Activated CD8-positive, alpha-beta memory T cell treated with anti-CD3 and anti-CD28 coated beads, Interleukin-2, amount 50 U/mL, for 24 hours (primary cell): ENCODE results near the gene SLC41A3.

Source experiments
- DNase-seq: peaks from one replicate; pipeline ENCODE4 v3.0.0-alpha.2; 2020; ENCODE audit errors: extremely low read depth

Gene SLC41A3

DNA sequence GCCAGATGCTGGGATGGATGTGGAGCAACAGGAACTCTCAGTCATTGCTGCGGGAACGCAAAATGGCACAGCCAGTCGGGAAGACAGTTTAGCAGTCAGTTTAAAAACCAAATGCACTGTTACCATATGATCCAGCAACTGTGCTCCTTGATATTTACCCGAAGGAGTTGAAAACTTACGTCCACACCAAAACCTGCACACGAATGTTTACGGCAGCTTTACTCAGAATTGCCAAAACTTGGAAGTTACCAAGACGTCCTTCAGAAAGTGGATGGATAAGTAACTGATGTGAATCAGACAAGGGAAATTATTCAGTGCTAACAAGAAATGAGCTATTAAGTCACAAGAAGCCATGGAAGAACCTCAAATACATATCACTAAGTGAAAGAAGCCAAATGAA, 36.1 kb upstream of the SLC41A3 start:
- no peak for DNase-seq

DNA sequence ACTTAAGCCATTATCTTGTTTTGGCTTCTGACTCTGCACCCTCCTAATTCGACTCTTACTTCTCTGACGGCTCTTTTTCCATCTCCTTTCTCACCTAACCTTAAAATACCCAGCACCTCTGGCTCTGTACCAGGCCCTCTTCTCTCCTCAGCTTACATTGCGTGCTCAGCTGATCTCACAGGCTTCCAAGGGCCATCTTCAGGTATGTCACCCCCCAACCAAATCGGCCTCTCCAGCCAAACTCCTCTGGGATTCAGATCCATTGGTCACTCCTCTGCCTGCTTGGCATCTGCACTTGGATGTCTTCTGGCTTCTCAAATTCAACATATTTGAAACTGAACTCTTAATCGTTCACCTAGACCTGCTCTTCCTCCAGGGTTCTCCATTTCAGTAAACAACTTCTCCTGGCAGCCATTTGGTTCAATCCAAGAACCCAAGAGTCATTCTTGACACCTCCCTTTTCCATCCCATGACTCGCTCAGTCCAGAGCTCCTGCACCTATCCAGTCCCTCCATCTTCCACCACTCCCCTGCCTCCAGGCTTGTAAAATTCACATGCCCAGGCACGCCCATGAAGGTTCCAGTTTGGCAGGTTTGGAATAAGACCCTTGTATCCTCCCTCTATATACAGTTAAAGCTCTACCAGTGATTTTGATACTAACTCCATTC, 35.2 kb upstream of the SLC41A3 start:
- DNase-seq, result no peak

DNA sequence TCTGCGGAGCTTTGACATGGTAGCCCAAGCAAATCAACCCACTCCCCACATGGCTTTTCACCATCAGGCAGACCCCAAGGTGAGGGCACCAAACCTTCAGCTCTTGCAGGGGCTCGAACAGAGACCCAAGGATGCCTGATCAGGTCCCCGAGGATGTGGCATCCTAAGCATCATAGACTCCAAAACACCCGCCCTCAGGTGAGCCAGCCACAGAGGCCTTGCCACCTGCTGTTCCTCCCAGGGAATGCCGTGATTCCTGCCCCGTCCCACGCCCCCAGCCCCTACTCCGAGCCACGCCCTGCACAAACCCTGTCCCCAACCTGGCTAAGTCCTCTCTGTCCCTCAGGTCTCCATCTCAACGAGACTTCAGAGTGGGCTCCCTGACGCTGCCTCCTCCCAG, 34.7 kb upstream of the SLC41A3 start:
- no peak for DNase-seq

DNA sequence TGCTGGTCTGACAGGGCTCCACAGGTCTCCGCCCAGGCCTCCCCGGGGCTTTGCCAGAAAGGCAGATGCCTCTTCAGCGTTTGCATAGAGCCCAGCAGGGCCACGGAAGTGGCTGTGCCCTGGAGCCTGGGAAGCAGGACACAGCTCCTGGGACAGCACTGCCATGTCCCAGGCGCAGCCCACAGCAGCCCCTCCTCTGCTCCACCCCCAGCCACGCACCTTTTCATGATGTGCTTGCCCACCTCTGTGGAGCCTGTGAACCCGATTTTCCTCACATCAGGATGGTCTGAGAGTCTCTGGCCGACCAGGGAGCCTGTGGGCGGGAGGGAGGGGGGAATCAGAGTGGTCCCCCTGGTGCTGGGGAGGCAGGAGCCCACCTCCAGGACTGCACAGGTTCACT, 33.9 kb upstream of the SLC41A3 start:
- no peak for DNase-seq

DNA sequence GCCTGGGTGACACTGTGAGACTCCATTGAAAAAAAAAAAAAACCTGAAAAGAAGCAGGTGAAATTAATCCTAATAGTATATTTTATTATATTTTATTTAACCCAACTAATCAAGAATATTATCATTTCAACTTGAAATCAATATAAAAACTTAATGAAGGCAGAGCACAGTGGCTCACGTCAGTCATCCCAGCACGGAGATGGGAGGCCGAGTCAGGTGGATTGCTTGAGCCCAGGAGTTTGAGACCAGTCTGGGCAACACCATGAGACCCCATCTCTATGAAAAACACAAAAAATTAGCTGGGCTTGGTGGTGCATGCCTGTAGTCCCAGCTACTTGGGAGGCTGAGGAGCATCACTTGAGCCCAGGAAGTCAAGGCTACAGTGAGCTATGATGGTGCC, 33.3 kb upstream of the SLC41A3 start:
- DNase-seq, result no peak

DNA sequence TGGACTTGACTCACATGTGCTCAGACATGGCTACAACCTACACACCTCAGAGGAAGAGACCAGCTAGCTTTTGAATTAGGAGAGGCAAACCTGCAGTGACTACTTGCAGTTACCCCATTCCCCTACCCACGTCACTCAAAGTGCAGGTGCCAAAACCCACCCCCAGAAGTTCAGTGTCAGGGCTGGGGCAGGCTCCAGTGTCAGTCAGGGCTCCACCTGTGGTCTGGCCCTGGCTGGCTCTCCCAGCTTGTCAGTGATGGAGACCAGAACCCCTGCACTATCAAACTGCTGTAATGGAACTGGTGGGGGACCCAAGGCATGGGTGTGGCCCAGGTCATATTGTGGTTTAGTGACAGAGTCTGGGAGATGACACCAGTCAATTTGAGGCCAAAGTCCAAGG, 32.6 kb upstream of the SLC41A3 start:
- no peak for DNase-seq

DNA sequence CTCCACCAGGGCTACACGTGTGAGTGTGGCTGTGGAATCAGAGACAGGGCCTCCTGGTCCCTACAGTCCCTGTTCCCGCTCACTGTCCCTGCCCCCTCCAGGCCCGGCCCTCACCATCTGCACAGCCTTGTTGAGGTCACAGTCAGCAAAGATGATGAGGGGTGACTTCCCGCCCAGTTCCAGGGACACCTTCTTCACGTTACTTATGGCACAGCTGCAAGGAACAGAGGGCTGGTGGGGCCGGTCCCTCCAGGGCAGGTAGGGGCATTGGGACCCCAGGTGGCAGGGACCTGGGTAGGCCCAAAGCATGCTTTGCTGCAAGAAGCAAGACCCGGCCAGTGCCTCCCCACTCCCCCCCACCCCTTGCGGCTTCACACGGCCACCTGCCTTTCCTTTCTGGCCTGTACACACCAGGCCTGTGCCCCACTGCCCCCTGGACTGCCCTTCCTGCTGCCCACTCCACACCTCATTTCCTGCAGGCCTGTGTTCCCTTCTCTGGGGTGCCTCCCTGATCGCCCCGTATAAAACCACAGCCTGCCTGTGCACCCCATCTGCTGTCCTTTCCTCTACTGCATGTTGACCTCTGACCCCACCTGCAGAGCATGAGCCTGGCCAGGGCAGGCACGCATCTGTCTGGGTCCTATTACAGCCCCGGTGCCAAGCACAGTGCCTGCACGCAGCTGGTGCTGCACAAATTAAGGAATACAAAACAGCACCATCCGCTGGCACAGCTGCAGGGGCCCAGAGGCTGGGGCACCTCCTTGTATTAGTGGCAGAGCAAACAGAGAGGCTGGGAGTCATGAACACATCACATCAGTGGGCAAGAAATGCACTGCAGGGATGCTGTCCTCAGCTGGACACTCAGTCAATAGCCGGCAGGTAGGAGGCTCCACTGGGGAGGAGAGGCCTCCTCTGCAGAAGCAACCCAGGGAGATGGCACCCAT, 30.8 kb upstream of the SLC41A3 start:
- no peak for DNase-seq

DNA sequence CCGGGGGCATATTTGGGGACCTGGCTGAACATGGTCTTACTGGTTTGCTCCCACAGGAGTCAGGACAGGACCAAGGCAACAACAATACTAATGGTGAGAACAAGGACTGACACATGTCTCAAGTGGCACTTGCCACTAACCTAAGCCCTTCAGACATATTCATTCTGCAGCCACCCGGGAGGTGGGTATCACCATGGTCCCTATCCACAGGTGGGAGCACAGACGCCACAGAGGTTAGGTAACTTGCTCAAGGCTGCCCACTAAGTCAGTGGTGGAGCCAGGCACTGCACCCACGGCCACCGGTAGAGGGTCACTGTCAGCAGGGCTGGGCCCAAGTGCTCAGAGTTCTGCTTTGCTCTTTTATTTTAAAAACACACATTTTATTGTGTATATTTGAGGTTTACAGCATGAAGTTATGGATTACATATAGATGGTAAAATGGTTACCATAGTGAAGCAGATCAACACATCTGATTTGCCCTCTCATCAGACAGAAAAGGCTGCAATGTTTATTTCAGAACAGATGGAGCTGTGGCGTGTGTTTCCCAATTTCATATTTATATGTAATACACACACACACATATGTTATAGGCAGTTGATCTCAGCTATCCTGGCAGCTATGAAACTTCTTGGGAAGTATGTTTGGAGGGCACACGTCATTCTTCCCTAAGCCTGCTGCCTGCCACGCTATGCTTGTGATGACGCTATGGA, 30.0 kb upstream of the SLC41A3 start:
- DNase-seq, result no peak

DNA sequence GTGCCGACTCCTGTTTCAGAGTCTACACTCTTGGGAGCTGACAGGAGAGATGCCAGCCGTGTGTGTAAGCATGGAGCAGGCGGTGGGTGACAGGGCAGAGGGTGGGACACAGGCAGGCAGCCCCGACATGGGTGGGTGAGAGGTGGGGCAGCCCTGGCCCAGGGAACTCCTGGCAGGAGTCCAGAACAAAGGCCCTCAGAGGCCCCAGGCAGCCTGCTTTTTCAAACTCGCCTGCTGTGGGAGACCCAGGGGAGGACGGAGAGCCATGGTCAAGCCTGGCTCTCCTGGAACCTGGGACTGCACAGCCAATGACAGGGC, 29.3 kb upstream of the SLC41A3 start:
- DNase-seq, result no peak

DNA sequence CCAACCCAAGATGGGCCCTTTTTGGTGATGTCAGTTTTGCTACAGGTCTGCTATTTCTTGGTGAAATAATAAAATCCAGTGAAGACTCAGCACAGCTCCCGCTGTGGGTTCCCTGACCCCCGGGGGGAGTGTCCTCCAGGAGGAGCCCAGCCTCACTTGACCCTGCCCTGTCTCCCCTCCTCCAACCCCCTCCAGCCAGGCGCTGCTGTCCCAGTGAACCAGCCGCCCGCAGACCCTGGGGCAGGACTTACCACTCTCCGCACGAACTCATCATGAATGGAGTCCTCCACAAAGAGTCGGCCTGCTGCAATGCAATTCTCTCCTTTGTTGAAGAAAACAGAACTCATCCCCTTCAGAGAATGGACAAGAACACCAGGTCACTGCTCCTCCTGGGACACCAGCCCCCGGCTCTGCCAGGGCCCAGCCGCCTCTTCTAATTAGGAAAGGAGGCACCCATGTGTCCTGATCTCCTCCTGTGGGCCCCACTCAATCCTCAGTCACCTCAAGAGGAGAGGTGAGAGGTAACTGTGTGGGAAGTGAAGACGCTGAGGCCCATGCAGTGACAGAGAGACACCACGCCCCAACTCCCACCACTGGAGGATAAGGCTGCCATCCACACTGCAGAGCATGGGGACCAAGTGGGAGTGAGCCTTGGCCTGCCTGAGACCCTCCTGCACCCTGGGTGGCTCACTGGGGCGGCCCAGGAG, 28.8 kb upstream of the SLC41A3 start:
- no peak for DNase-seq

DNA sequence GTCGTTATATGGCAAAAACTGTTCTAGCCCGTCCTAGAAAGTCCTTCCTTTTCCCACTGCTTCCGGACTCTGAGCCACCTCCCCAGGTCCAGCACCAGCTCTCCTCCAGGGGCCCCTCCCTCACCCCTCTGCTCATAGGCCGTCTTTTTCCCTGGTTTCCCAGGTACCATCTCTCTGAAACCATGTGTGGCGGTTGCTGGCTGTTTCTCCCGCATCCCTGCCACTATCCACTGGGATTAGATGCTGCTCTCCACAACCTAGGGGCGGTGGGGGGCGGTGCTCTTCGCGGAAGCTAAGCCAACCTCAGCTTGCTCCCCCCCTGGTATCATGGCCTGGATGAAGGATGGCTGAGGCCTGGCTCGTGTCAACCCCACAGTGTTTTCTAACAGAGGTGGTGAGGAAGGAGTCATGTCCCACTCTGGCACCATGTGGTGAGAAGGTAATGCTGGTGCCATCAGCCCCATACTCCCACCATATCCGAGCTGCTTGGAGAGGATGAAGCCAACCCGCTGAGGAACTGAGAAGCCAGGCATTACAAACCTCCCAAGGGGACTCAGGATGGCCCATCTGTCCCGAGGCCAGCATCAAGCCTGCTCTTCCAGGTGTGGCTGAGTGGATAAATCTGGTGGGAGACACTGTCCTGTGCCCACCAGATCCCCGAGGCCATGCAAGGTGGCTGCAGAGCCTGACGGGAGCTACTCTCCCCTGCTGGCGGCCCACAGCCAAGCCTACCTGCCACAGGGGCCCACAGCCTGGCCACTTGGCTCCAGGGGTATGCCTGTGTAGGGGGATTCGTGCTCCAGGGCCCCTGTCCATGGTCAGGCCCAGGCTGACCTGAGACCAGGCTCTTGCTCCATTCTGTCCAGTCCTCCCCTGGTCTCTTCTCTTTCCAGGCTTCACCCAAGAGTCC, 27.9 kb upstream of the SLC41A3 start:
- no peak for DNase-seq

DNA sequence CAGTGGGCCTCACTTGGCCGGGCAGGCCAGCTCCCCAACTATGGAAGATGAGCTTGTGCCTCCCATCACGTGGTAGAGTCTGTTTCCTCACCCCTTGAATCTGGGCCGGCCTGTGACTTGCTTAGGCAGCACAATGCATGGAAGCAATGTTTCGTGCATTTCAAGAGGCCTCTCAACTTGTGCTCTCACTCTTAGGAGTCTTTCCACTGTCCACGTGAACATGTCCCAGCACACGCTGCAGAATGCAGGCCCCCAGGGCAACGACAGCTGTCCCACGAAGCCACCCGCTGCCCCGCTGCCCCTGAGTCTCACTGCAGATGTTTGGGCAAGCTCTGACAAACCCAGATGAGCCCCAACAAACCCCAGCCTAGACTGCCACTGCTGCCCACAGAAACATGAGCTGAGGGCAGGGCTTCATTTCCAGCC, 27.2 kb upstream of the SLC41A3 start:
- no peak for DNase-seq

DNA sequence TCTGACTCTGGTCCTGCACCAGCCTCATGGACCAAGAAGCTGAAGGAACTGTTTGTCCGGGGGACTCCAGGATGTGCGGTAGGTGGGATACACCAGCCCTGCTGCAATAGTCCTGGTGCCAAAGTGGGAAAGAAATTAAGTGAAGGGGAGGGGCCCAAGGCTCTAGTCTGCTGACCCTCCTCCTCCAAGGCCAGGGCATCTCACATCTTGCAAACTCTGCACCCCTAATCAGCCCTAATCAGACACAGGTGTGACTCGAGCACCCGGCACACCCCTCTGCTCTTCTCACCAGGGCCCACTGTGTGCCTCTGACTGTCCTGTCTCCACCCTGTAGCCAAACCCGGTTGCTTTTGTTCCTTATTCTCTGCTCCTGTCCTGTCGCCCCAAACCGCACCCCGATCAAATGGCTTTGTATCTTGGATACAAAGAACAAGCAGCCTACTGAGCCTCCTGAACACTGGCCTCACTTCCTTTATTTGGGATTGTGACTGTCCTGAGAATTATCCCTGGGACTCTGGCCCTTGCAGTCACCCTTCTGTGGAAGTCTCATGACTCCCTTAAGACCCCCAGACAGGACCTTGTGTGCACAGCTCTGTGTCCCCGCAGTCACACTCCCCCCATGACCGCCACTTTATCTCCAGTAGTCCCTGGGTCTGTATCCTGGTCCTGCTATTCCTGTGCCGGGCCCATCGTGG, 26.7 kb upstream of the SLC41A3 start:
- no peak for DNase-seq

DNA sequence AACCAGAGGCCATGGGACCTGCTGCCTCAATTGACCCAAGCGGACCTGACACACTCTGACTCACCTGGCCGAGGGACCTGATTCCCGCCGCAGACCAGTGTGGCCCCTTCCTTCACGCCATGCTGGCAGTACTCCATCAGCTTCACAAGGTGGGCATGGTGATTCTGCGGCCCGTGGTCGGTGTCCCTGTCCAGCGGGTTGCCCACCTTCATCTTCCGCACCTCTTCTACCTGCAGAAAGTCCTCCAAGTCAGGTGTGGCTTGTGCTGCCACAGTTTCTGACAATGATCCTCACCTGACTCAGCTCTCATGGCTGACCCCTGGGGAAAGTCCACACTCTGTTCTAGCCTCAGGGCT, 25.9 kb upstream of the SLC41A3 start:
- no peak for DNase-seq

DNA sequence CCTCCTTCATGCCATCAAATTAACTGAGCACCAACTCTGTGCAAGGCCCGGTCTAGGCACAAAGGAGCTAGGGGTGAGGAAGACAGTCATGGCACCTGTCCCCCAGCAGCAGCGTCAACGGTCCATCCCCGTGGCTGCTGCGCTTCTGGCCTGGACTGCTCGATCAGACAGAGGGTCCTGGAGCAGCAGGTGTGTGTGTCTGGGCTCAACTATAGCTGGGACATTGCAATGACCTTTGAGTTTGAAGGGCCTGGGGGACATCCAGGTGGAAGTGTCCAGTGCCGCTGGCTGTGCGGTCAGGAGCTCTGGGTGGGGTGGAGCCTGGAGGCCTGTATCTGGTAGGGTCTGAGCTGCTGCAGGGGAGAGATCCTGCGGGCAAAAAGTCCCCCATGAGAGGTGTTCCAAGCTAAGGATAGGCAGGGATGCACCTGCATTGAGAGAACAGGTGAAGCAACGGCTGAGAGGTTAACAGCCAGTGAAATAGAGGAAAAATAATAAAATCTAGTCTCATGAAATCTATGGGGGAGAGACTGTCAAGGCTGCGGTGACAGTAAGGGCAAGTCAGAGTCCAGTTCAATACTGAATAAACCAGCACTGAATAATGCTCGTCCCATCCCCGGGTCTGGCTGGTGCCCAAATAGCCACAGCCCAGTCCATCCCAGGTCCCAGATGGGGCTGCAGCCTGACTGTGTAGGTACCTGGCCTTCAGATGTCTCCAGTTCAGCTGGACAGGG, 25.4 kb upstream of the SLC41A3 start:
- no peak for DNase-seq

DNA sequence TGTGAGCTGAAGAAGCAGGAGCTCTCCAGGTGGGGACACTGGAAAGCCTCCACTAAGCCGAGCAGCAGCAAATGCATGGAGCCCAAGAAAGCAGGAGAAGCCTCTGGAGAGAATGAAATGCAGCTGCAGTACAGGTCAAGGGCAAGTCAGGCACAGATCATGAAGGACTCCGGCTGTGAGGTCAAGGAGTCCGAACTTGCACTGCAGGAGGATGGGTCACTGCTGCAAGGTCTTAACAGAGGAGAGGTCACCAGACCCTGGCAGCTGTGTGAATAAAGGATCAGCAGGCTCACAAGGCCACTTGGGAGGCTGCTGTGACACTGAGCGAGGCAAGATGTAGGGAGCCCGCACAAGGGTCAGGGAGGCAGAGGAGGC, 24.7 kb upstream of the SLC41A3 start:
- no peak for DNase-seq

DNA sequence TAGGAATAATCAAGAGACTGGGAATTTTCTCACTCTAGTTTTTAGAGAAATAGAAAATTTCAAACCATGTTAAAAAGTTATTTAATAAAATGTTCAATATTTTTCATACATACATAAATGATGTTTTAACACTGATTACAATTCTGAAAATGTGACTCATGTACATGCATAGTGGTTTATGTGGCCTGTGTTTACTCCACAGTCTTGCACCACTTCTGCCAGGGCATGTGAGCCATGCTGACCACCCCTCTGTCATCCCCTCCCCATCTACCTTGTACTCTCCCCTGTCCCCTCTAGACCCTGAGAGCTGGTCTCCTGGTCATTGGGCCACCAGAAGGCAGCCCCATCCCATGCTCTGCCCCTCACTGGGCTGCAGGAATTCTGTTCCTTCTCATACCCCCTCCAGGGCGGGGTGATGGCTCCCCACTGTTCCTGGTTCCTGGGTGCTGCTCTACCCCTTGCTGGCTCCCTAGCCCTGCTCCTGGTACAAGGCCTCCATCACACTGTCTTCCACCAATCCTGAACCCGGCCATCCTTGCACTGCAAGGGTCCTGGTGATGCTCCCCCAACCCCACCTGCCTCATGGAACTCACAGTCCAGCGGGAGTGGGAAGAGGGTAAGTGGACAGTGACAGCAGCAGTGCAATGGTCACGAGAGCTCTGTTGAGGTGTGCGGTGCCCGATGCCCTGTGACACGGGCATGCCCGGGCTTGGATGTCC, 24.2 kb upstream of the SLC41A3 start:
- DNase-seq, result no peak

DNA sequence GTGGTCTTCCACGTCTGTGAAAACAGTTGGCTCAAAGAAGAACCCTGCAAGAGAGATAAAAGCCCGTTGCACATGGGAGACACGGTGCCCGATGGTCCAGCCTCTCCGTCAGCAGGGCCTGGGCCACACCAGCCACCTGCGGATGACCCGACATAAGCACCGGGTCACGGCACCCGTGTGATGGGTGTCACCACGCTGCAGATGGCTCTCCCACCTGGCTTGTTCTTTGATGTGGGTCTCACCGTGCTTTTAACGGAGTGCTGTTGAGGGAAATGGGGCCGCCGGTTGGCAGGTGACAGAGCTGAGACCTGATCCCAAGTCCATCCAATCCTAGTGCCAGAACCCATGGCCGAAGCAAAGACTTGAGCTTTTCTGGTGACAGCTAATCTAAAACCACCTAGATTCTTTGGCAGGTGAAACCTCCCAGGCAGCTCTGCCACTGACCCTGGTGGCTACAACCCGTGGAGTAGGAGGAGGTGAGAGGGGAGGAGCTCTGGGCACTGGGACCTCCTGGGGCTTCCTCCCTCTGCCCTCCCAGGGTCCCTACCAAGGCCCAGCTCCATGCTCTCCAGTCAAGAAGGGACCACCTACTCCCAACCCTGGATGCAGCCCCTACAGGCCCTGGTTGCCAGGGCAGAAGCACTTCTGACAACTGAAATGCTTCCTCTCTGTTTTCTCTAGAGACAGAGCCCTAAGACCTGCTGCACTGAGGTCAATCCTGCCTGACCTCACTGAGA, 23.4 kb upstream of the SLC41A3 start:
- no peak for DNase-seq
